ENCODE results near the gene ANKRD44.
"Not testable (repeated sequence)": the region's sequence is repeated elsewhere in the genome, so short reads cannot be mapped to it uniquely, and the experiment has no call there.

ANKRD44 gene

GRCh38 chr2:197310271-197310985 is at the start of gene ANKRD44:
TSS of gene ANKRD44 (minus strand) at chr2:197310780. CDS start at chr2:197310604, 176 bp downstream.
- in situ Hi-C loops (cut with MboI; ENCODE audit: low sequenced_read_pairs) = loop anchor here (10.0 kb wide), 1 partner anchor 116 kb away; no protein-coding TSS in a partner anchor

- in situ Hi-C loops (cut with MboI; ENCODE audit: low sequenced_read_pairs) = no loop called here
Observed at GRCh38 chr2:197359859-197360258, 49.3 kb upstream of the ANKRD44 start.

GRCh38 chr2:197358931-197359330 is 48.4 kb upstream of the ANKRD44 start:
- in situ Hi-C loops (cut with MboI; ENCODE audit: low sequenced_read_pairs) = no loop called here

GRCh38 chr2:197357986-197358385 is 47.4 kb upstream of the ANKRD44 start:
- in situ Hi-C loops (cut with MboI; ENCODE audit: low sequenced_read_pairs) = no loop called here

- in situ Hi-C loops (cut with MboI; ENCODE audit: low sequenced_read_pairs) = no loop called here
Observed at GRCh38 chr2:197356136-197356535, 45.6 kb upstream of the ANKRD44 start.

- in situ Hi-C loops (cut with MboI; ENCODE audit: low sequenced_read_pairs) = no loop called here
Observed at GRCh38 chr2:197354169-197354558, 43.6 kb upstream of the ANKRD44 start.

- in situ Hi-C loops (cut with MboI; ENCODE audit: low sequenced_read_pairs) = no loop called here
Observed at GRCh38 chr2:197353393-197354168, 43.0 kb upstream of the ANKRD44 start.

GRCh38 chr2:197349699-197350098 is 39.1 kb upstream of the ANKRD44 start:
- in situ Hi-C loops (cut with MboI; ENCODE audit: low sequenced_read_pairs) = no loop called here

GRCh38 chr2:197348721-197349360 is 38.3 kb upstream of the ANKRD44 start:
- in situ Hi-C loops (cut with MboI; ENCODE audit: low sequenced_read_pairs) = no loop called here

- in situ Hi-C loops (cut with MboI; ENCODE audit: low sequenced_read_pairs) = no loop called here
Observed at GRCh38 chr2:197345846-197346370, 35.3 kb upstream of the ANKRD44 start.

GRCh38 chr2:197343968-197344367 is 33.4 kb upstream of the ANKRD44 start:
- in situ Hi-C loops (cut with MboI; ENCODE audit: low sequenced_read_pairs) = not testable (repeated sequence)

- in situ Hi-C loops (cut with MboI; ENCODE audit: low sequenced_read_pairs) = no loop called here
Observed at GRCh38 chr2:197340591-197340990, 30.0 kb upstream of the ANKRD44 start.

- in situ Hi-C loops (cut with MboI; ENCODE audit: low sequenced_read_pairs) = no loop called here
Observed at GRCh38 chr2:197339496-197340220, 29.1 kb upstream of the ANKRD44 start.

GRCh38 chr2:197339016-197339415 is 28.4 kb upstream of the ANKRD44 start:
- in situ Hi-C loops (cut with MboI; ENCODE audit: low sequenced_read_pairs) = no loop called here

GRCh38 chr2:197332641-197333040 is 22.1 kb upstream of the ANKRD44 start:
- in situ Hi-C loops (cut with MboI; ENCODE audit: low sequenced_read_pairs) = no loop called here

- in situ Hi-C loops (cut with MboI; ENCODE audit: low sequenced_read_pairs) = no loop called here
Observed at GRCh38 chr2:197328461-197328860, 17.9 kb upstream of the ANKRD44 start.

- in situ Hi-C loops (cut with MboI; ENCODE audit: low sequenced_read_pairs) = no loop called here
Observed at GRCh38 chr2:197327472-197328098, 17.0 kb upstream of the ANKRD44 start.

- in situ Hi-C loops (cut with MboI; ENCODE audit: low sequenced_read_pairs) = no loop called here
Observed at GRCh38 chr2:197327073-197327471, 16.5 kb upstream of the ANKRD44 start.

- in situ Hi-C loops (cut with MboI; ENCODE audit: low sequenced_read_pairs) = no loop called here
Observed at GRCh38 chr2:197324801-197325200, 14.2 kb upstream of the ANKRD44 start.

Data from HL-60/S4 treated with retinoic acid at 250 ng/mL for 4 days and 3 days (cell line).